Activated CD4-positive, alpha-beta T cell treated with anti-CD3 and anti-CD28 coated beads, Interleukin-2, amount 10 ng/mL, durations not matched to agents 24 days and 14 days (primary cell): ENCODE results near the gene FHOD3. TPM values are rescaled to one million over a fixed set of nuclear protein-coding genes. Genes with fewer than 3 reads are reported as not detected.
A peak's percentile ranks its signal among the peaks of the same experiment; 100 is the strongest.

Experiments used
- DNase-seq: peaks from one replicate; pipeline ENCODE4 v3.0.0; 2022
- H3K27ac Mint-ChIP-seq: one replicate; pipeline ENCODE4 v1.8.0; 2022; ENCODE audit warnings: mild to moderate bottlenecking, mixed read lengths
- H3K27me3 Mint-ChIP-seq: one replicate; pipeline ENCODE4 v1.8.0; 2022; ENCODE audit warnings: mixed read lengths
- H3K36me3 Mint-ChIP-seq: one replicate; pipeline ENCODE4 v1.8.0; 2022; ENCODE audit warnings: low read depth, mild to moderate bottlenecking, mixed read lengths
- H3K4me1 Mint-ChIP-seq: one replicate; pipeline ENCODE4 v1.8.0; 2021; ENCODE audit warnings: mixed read lengths
- H3K4me3 Mint-ChIP-seq: one replicate; pipeline ENCODE4 v1.8.0; 2022; ENCODE audit warnings: mild to moderate bottlenecking, moderate library complexity, mixed read lengths
- H3K9me3 Mint-ChIP-seq: one replicate; pipeline ENCODE4 v1.8.0; 2021; ENCODE audit warnings: mixed read lengths
- intact Hi-C: fragments of 100-400 bp; cut with micrococcal nuclease; formaldehyde crosslinking; loops from one replicate; pipeline ENCODE4 v1.15.1; 2023
- total RNA-seq: library from RNA; stranded (reverse); gene quantifications from 2 replicates; pipeline ENCODE4 v1.2.3, GENCODE V29; 2022

The FHOD3 gene
- total RNA-seq, 1 donor from 2014 or later: not detected

DNA sequence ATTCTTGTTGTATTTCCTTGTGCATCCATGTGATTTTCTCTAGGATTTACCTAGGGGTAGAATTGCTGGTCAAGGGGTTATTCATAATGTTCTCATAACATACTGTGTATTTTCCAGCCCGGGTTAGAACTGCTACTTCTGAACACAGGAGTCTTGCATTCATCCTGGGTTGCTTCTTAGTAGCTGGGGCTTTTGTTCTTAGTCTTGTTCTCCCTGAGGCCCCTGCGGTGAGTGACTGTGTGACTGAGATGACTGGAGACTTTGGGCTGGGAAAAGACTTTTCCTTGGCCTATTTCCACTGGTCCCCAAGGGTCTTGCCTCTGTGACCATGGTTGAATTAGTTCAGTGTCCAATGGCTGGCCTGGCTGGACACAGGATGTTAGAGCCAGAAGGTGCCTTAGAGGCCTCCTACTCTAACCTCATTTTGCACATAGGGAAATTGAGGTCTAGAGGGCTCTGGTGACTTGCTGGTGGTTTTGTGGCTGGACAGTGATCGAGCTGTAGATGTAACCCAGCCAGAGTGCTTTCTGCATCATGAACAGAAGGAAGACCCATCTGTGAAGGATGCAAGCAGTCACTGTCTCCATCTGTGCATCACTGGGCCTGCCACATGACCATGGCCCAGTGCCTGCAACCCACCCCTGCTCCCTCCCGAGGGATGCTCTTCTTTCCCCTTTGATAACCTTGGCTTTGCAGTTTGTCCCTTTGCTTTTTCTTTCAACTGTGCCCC, 233.3 kb downstream of the FHOD3 start:
- no peaks in the 10 kb centered on the region for H3K27me3 Mint-ChIP-seq
- H3K9me3 Mint-ChIP-seq: no peaks in the 10 kb centered on the region
- peaks cover 5% of the 10 kb centered on the region for H3K4me1 Mint-ChIP-seq
- no peak for DNase-seq
- H3K27ac Mint-ChIP-seq: no peak overlapping the region
- H3K36me3 Mint-ChIP-seq: no peaks in the 10 kb centered on the region
- intact Hi-C loops: no loop called here
- no peak overlapping the region for H3K4me3 Mint-ChIP-seq

DNA sequence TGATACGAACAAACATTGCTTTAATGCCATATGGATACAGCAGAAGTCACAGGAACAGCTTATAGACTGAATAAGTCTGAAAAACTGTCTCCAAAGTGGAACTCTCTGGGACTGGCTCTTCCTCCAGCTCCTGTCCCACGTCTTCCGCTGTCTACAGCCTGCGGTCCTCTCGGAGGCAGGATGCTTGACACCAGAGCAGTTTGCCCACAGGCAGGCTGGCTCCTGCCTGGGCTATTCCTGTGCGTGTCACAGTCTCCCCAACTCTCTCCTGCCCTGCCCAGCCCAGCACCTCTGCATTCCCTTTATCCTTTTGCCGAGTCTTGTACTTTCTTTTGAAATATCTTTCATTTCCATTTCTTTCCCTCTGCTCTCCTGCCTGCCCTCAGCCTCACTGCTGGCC, 234.1 kb downstream of the FHOD3 start:
- no peaks in the 10 kb centered on the region for H3K27me3 Mint-ChIP-seq
- no peak overlapping the region for H3K27ac Mint-ChIP-seq
- H3K4me1 Mint-ChIP-seq: peaks cover 5% of the 10 kb centered on the region
- DNase-seq: no peak
- no peaks in the 10 kb centered on the region for H3K9me3 Mint-ChIP-seq
- no peaks in the 10 kb centered on the region for H3K36me3 Mint-ChIP-seq
- intact Hi-C loops: no loop called here
- no peak overlapping the region for H3K4me3 Mint-ChIP-seq

DNA sequence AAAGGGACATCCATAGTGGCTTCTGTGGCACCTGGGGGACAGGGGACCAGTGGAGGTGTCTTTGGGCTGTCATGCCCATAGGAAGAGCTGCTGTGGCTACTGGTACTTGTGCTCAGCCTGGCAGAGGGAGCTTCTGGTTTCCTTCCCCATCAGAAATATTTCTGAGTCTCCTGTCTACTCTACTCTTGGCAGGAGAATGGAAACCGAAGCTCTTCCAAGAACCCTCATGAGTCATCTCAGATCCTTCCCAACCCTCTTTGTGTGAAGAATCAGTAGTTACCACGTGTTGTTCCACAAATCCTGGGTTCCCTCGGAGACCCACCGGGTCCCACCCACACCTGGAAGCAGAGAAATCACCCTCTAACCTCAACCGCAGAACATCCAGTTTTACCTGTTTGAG, 234.9 kb downstream of the FHOD3 start:
- H3K4me3 Mint-ChIP-seq: no peak overlapping the region

DNA sequence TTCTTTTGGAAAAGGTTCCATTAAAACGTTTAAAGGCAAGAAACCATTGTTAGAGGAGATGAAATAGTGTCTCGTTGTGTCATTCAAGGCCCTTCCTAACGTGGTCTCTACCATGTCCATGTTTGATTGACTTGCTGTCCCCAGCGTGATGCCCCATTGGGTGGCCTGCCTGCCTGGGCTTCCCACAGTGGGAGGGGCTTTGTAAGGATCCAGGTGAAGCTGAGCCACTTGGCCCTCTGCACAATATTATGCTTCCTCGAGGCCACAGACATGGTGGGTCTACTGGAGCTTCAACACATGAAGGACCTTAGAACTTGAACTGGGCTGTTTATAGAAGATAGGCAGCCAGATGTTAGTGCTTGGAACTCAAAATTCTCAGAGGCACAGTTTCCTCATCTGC, 235.3 kb downstream of the FHOD3 start:
- DNase-seq: no peak
- H3K4me1 Mint-ChIP-seq: peaks cover 5% of the 10 kb centered on the region
- no peaks in the 10 kb centered on the region for H3K9me3 Mint-ChIP-seq

More for the DNA sequence above, 234.9 kb downstream of the FHOD3 start:
- no peaks in the 10 kb centered on the region for H3K36me3 Mint-ChIP-seq
- H3K9me3 Mint-ChIP-seq: no peaks in the 10 kb centered on the region
- H3K4me1 Mint-ChIP-seq: peaks cover 5% of the 10 kb centered on the region
- intact Hi-C loops: no loop called here
- no peaks in the 10 kb centered on the region for H3K27me3 Mint-ChIP-seq
- no peak for DNase-seq
- no peak overlapping the region for H3K27ac Mint-ChIP-seq

DNA sequence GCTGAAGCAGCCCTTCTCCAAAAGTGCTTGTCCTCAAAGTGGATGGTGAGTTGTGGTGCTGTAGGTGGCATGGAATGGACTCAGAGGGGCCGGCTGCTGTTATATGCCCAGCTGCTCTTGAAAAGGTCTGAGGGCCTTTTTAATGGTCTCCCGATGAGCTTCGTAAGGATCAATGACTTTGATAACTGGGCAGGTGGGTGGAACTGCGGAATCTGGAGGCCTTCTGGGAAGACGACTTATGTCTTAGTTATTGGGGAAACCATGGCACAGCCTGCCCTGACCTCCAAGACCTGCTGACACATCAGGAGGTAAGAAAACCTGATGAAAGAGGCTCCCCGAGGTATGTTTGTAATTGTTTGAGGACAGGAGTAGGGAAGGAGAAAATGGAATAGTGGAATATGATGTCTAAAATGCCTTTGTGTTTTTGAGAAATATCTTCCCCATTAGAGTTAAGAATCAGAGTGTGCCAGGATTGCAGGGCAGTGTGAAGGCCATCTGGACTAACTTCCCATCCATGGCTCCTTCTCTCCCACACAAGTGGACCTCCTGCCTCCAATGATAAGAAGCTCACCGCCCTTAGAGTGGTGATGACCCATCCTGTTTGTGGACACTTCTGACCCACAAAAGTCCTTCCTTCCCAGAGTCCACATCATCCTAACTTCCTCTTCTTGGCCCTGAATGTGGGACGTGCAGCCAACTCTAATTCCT, 236.1 kb downstream of the FHOD3 start:
- no peak for DNase-seq
- Mint-ChIP-seq H3K27me3 (no peaks in the 10 kb centered on the region), H3K36me3 (no peaks in the 10 kb centered on the region), H3K4me1 (peaks cover 5% of the 10 kb centered on the region), H3K4me3 (no peak overlapping the region), H3K27ac (no peak overlapping the region), H3K9me3 (no peaks in the 10 kb centered on the region)
- intact Hi-C loops: no loop called here

More for the DNA sequence above, 235.3 kb downstream of the FHOD3 start:
- Mint-ChIP-seq H3K27ac (no peak overlapping the region), H3K36me3 (no peaks in the 10 kb centered on the region), H3K4me3 (no peak overlapping the region), H3K27me3 (no peaks in the 10 kb centered on the region)
- intact Hi-C loops: no loop called here

DNA sequence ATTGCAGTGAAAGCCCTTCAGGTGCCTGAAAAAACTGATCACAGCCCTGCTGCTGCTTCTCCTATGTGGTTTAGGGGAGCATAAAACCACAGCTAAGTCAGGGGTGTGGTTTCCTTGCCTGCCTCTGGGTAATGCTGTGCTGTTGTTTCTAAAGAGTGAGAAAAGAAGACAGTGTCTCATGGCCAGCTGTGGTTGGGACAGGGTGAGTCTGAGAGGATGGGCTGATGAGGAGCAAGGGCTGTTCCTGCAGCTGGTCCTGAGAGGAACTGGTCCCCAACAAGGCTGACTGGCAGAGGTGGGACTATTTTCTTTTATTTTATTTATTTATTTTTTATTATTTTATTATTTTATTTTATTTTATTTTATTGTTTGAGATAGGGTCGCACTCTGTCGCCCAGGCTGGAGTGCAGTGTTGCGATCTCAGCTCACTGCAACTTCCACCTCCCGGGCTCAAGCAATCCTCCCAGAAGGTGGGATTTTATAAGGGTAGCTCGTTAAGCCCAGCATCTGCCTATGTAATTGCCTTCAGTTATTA, 236.7 kb downstream of the FHOD3 start:
- peak; percentile 62 for DNase-seq
- intact Hi-C loops: no loop called here

DNA sequence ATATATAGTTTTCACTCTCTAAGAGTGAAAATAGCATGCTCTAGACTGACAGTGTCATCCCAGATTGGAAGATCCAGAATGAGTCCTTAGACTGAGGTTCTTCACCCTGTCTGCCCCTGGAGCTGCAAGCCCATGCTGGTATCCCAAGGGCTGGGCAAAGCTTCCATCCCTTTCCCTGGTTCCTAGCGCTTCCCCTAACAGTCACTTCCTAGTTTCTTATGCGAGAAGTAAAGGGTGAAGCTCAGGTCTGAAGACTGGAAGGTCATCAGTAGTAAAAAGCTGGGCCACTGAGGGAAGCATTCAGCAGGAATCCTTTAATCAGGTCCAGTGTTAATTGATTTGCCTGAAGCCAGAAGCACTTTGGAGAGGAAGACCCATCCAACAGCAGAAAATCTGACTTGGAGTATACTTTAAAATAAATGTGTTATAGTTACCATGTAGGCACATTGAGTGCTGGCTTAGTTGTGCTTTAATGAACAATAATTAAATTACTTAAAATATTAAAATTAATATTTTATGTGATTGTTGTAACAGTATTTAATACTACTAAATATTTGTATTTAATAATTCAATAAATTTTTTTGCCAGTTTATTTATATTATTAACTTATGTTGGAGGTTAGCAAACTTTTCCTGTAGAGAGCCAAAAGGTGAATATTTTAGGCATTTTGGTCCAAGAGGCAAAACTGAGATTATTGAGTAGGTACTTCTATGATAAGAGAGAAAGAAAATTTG, 237.9 kb downstream of the FHOD3 start:
- no peak overlapping the region for H3K27ac Mint-ChIP-seq
- DNase-seq: no peak
- no peak overlapping the region for H3K4me3 Mint-ChIP-seq
- no peaks in the 10 kb centered on the region for H3K9me3 Mint-ChIP-seq
- peaks cover 3% of the 10 kb centered on the region for H3K27me3 Mint-ChIP-seq
- peaks cover 5% of the 10 kb centered on the region for H3K4me1 Mint-ChIP-seq
- H3K36me3 Mint-ChIP-seq: no peaks in the 10 kb centered on the region
- intact Hi-C loops: no loop called here

More for the DNA sequence above, 236.7 kb downstream of the FHOD3 start:
- no peak overlapping the region for H3K4me3 Mint-ChIP-seq
- peaks cover 5% of the 10 kb centered on the region for H3K4me1 Mint-ChIP-seq
- no peaks in the 10 kb centered on the region for H3K9me3 Mint-ChIP-seq
- H3K27ac Mint-ChIP-seq: no peak overlapping the region
- H3K27me3 Mint-ChIP-seq: peaks cover under 1% of the 10 kb centered on the region
- no peaks in the 10 kb centered on the region for H3K36me3 Mint-ChIP-seq

DNA sequence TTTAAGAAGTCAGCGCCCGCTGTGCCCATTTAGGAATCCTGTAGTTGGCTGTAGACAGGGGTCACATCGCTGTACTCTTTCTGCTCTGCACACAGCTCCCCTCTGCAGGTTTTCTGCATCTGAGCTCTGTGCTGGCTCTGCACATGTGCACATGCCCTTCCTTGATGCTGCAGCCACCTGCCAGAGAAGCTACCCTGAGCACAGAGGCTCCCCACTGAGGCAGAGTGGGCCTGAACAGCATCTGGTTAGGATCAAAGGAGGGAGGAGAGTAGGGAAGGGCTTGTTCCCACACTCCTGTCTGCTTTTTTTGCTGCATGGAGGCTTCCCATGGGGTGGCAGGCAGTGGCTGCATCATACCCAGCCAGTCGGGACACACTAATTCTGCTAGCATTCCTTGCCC, 238.9 kb downstream of the FHOD3 start:
- peaks cover 3% of the 10 kb centered on the region for H3K27me3 Mint-ChIP-seq

DNA sequence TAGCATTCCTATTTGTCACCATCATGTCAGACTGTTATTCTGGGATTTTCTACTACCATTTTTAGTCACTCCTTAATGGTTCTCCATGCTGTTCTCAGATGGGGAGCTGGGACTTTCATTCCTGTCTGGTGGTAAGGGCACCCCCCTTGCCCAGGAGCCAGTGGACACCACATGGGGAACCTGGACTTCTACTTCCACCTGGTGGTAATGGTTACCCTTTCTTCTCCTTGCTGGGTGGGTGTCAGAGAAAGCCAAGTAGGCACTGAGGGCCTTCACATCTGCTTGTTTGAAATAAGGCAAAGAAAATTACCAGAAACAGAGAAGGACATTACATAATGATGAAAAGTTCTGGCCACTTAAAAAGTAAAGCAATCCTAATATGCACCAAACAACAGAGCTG, 239.8 kb downstream of the FHOD3 start:
- intact Hi-C loops: no loop called here
- H3K9me3 Mint-ChIP-seq: no peaks in the 10 kb centered on the region
- no peak for DNase-seq
- H3K4me1 Mint-ChIP-seq: peaks cover 5% of the 10 kb centered on the region
- H3K4me3 Mint-ChIP-seq: no peak overlapping the region
- peaks cover 3% of the 10 kb centered on the region for H3K27me3 Mint-ChIP-seq
- H3K27ac Mint-ChIP-seq: no peak overlapping the region
- no peaks in the 10 kb centered on the region for H3K36me3 Mint-ChIP-seq

More for the DNA sequence above, 238.9 kb downstream of the FHOD3 start:
- no peak overlapping the region for H3K4me3 Mint-ChIP-seq
- no peaks in the 10 kb centered on the region for H3K36me3 Mint-ChIP-seq
- no peaks in the 10 kb centered on the region for H3K9me3 Mint-ChIP-seq
- peaks cover 5% of the 10 kb centered on the region for H3K4me1 Mint-ChIP-seq
- H3K27ac Mint-ChIP-seq: no peak overlapping the region
- no peak for DNase-seq
- intact Hi-C loops: no loop called here

DNA sequence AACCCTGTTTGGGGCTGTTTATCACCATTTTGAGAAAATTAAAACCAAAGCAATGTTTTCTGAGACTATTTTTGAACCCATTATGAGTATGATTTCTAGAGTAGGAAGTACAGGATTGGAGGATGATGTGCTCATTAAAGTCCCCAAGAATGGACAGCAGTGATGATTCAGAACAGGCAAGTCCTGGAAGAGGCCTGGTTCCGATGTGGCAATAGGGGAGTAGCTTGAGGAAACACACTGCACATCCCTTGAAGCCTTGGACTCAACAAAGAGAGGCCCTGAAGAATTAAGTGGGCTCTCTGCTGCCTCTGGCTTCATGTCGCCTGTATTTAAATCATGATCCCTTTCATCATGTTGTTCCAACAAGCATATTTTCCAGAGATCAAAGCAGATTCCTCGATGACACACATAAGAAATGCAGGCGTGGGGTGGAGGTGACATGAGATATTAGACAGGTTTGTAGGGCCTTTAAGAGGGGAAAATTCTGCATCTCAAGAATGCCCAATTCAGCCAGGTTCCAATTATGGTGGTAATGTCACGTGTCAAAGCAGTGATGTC, 242.2 kb downstream of the FHOD3 start:
- no peak overlapping the region for H3K4me3 Mint-ChIP-seq
- H3K36me3 Mint-ChIP-seq: no peaks in the 10 kb centered on the region
- H3K9me3 Mint-ChIP-seq: no peaks in the 10 kb centered on the region
- intact Hi-C loops: no loop called here
- H3K27me3 Mint-ChIP-seq: peaks cover 3% of the 10 kb centered on the region
- DNase-seq: no peak
- no peak overlapping the region for H3K27ac Mint-ChIP-seq
- no peaks in the 10 kb centered on the region for H3K4me1 Mint-ChIP-seq

DNA sequence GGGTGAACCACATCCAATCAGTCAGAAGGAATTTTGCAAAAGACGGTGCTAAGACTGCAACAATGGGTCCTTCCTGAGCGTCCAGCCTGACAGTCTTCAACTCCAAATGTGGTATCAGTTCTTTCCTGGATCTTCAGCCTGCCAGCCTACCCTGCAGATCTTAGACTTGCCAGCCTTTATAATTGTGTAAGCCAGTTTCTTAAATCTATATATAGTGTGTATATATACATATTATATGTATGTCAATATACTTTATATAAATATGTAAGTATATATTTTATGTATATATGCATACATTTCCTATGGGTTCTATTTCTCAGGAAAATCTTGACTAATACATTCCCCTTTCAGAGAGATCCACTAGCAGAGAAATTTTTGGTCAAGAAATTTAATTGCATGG, 245.5 kb downstream of the FHOD3 start:
- no peak for DNase-seq
- peaks cover 3% of the 10 kb centered on the region for H3K27me3 Mint-ChIP-seq
- no peak overlapping the region for H3K4me3 Mint-ChIP-seq
- H3K9me3 Mint-ChIP-seq: no peaks in the 10 kb centered on the region
- no peak overlapping the region for H3K27ac Mint-ChIP-seq
- H3K4me1 Mint-ChIP-seq: no peaks in the 10 kb centered on the region
- intact Hi-C loops: no loop called here
- H3K36me3 Mint-ChIP-seq: no peaks in the 10 kb centered on the region

DNA sequence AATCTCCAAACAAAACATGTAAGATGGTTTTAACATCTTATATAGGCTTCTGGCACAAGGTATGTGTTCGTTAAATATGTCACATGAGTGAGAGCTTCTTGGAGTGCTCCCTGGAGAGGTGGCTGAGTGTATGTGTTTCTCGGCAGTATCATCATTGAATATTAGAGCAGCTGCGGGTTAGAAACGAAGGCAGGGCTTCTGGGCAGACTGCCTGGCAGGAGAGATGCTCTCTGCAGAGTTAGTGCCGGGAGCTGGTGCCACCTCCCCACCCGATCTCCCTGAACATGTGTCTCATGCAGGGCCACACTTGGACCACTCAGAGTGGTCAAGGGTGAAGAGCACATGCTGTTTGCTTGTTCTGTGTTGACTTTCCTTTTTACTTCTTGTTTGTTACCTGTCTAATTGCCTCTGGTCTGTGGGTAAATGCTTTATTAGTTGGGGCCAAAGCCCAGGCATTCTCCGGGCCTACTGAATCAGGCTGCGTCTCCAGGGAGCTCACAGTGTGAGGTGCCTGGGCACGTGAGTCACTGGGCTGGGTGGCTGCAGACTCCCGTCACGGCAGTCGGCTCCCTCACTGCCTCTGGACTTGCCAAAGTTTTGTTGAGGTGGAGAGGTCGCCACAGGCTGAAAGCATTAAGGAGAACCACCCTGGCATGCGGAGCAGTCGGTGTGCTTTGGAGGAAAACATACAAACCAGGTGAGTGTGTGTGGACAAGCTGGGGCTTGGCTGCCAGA, 246.6 kb downstream of the FHOD3 start:
- no peaks in the 10 kb centered on the region for H3K9me3 Mint-ChIP-seq

DNA sequence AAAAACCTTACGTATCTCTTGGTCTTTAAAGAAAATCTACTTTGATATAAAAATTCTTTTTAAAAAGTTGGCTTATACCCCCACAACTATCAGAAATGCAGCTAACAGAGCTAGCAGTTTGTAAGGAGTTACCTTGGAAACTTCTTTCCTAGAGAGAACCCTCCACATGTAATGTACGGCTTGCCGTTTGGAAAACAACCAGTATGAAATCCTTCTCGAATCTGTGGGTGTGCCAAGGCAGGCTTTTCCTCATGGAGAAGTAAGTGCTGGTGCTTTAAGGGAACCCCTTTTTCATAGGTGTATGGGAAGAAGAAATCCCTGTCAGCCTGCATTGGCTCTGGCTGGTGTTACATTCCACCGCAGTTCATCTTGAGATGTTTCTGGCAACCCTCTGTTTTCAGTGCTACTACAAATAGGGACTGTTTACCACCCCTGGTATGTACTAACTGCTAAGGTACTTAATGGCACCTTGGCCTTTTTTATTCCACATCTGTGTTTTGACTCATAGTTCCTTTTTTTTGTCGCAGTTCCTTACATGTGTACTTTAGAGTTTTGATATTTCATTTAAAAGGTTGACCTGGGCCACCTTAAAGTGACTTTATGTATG, 248.4 kb downstream of the FHOD3 start:
- Mint-ChIP-seq H3K4me1 (no peaks in the 10 kb centered on the region), H3K27ac (no peak overlapping the region), H3K4me3 (no peak overlapping the region), H3K27me3 (no peaks in the 10 kb centered on the region), H3K36me3 (no peaks in the 10 kb centered on the region), H3K9me3 (no peaks in the 10 kb centered on the region)
- intact Hi-C loops: no loop called here
- no peak for DNase-seq

More for the DNA sequence above, 246.6 kb downstream of the FHOD3 start:
- Mint-ChIP-seq H3K27ac (no peak overlapping the region), H3K36me3 (no peaks in the 10 kb centered on the region), H3K4me1 (no peaks in the 10 kb centered on the region), H3K27me3 (peaks cover 3% of the 10 kb centered on the region), H3K4me3 (no peak overlapping the region)
- intact Hi-C loops: no loop called here
- DNase-seq: no peak
